GM12878 (cell line): ENCODE measurements around the gene IFT81. TPM values are rescaled to one million over a fixed set of nuclear protein-coding genes. Genes with fewer than 3 reads are reported as not detected.
A peak's percentile ranks its signal among the peaks of the same experiment; 100 is the strongest.

Experiments
- ATAC-seq: fragments of 200-7000 bp; cut with Tn5 transposase; 3 replicates; pipeline ENCODE4 v1.9.1; 2020; ENCODE audit warnings: mild to moderate bottlenecking, moderate library complexity
- BruUV-seq: library from RNA; stranded (reverse); fragments of 400-500 nt; replicated peaks from 2 replicates; lab custom pipeline; 2021; lab: Mats Ljungman, UMichigan
- CTCF ChIA-PET: fragments of 300-600 bp; sonication (Branson Sonifier 250); formaldehyde crosslinking; extraction: SDS; loops from one replicate; lab custom pipeline; 2021; ENCODE audit warnings: inconsistent platforms; lab: Yijun Ruan, JAX
- POLR2A ChIA-PET: fragments of 350-600 bp; formaldehyde crosslinking; extraction: SDS; loops from one replicate; lab custom pipeline; 2021; ENCODE audit warnings: inconsistent platforms; lab: Charles Lee
- RAD21 ChIA-PET: fragments of 300-600 bp; sonication (Branson Sonifier 250); formaldehyde crosslinking; loops from one replicate; lab custom pipeline; 2023; ENCODE audit warnings: antibody characterized with exemption; ENCODE audit not compliant: unreplicated experiment; lab: Charles Lee
- SMC1A ChIA-PET: fragments of 300-600 bp; sonication (Branson Sonifier 250); formaldehyde crosslinking; loops from one replicate; lab custom pipeline; 2023; ENCODE audit not compliant: unreplicated experiment, uncharacterized antibody; lab: Charles Lee
- DNase-seq: peaks from one replicate; pipeline ENCODE4 v3.0.0-alpha.2; 2011; ENCODE audit warnings: low read depth, low spot score
- FAIRE-seq: peaks from 3 replicates; lab custom pipeline; 2011; peaks lifted over from hg19 to GRCh38; lab: Jason Lieb, UNC
- H2AFZ ChIP-seq: 2 replicates; pipeline ENCODE4 v1.6.0; 2011; ENCODE audit warnings: low read depth, low read length, control low read depth; ENCODE audit not compliant: control insufficient read depth
- H3K27ac ChIP-seq: 2 replicates; pipeline ENCODE4 v1.5.1; 2011; ENCODE audit warnings: control low read depth; ENCODE audit not compliant: control insufficient read depth, insufficient read depth
- H3K27me3 ChIP-seq, 2 experiments: replicated peaks in 1 of 2; 2 replicates each; pipeline versions ENCODE4 v1.6.0 to v1.6.1; 2011; ENCODE audit warnings: low read length in 1 of 2; ENCODE audit not compliant: control insufficient read depth in 2 of 2, insufficient read depth in 2 of 2
- H3K36me3 ChIP-seq, 2 experiments: 2 replicates each; pipeline ENCODE4 v1.5.1; 2011; ENCODE audit warnings: low read length in 1 of 2; ENCODE audit not compliant: control insufficient read depth in 2 of 2, insufficient read depth in 2 of 2
- H3K4me1 ChIP-seq: 2 replicates; pipeline ENCODE4 v1.6.1; 2011; ENCODE audit warnings: mild to moderate bottlenecking, low read length, moderate library complexity, mixed read lengths; ENCODE audit not compliant: control insufficient read depth, insufficient read depth
- H3K4me2 ChIP-seq: 2 replicates; pipeline ENCODE4 v1.6.0; 2011; ENCODE audit warnings: control low read depth; ENCODE audit not compliant: control insufficient read depth, insufficient read depth
- H3K4me3 ChIP-seq: fragments of 200-600 bp; sonication (generic); 2 replicates; pipeline ENCODE4 v1.5.1; 2016
- H3K79me2 ChIP-seq: 2 replicates; pipeline ENCODE4 v1.6.0; 2011; ENCODE audit warnings: low read length; ENCODE audit not compliant: control insufficient read depth, insufficient read depth
- H3K9ac ChIP-seq: 2 replicates; pipeline ENCODE4 v1.8.0; 2011; ENCODE audit warnings: low read length, control low read depth, mixed read lengths; ENCODE audit not compliant: control insufficient read depth, insufficient read depth
- H3K9me3 ChIP-seq: replicated peaks from 3 replicates; pipeline ENCODE4 v1.5.1; 2011; ENCODE audit warnings: mild to moderate bottlenecking, low read length; ENCODE audit not compliant: control insufficient read depth, insufficient read depth
- H4K20me1 ChIP-seq: 2 replicates; pipeline ENCODE4 v1.6.0; 2011; ENCODE audit not compliant: control insufficient read depth, insufficient read depth
- CBFB ChIP-seq: IDR thresholded peaks from 2 replicates; pipeline ENCODE4 v1.6.1; 2016; ENCODE audit warnings: antibody characterized with exemption, low read depth
- RBBP5 ChIP-seq: fragments of 200-600 bp; sonication (generic); conservative IDR thresholded peaks from 2 replicates; pipeline ENCODE4 v1.6.1; 2016
- RUNX3 ChIP-seq: IDR thresholded peaks from 2 replicates; pipeline ENCODE4 v1.6.1; 2012; ENCODE audit warnings: low read length, inconsistent platforms
- SMAD5 ChIP-seq: IDR thresholded peaks from 2 replicates; pipeline ENCODE4 v1.6.1; 2016; ENCODE audit warnings: antibody characterized with exemption, low read depth
- ZSCAN29 ChIP-seq: fragments of 450-650 bp; IDR thresholded peaks from 2 replicates; pipeline ENCODE4 v1.6.1; 2017; ENCODE audit warnings: mild to moderate bottlenecking, moderate library complexity
- ZZZ3 ChIP-seq: IDR thresholded peaks from 2 replicates; pipeline ENCODE4 v1.6.1; 2011; ENCODE audit warnings: low read depth; ENCODE audit not compliant: control insufficient read depth, insufficient read length
- WGBS: methylation state at CpG from one replicate; pipeline ENCODE4 v1.1.6; 2016; ENCODE audit warnings: low lambda C conversion rate; ENCODE audit not compliant: insufficient replicate concordance, insufficient coverage; ENCODE audit errors: missing lambda C conversion rate; 5-methylcytosine and 5-hydroxymethylcytosine counted together
- in situ Hi-C: fragments of 300-500 bp; cut with MboI; formaldehyde crosslinking; loops from 9 replicates; pipeline ENCODE4 v1.14.3; 2018; ENCODE audit warnings: mixed read lengths
- intact Hi-C: fragments of 100-400 bp; cut with micrococcal nuclease; formaldehyde crosslinking; loops from one replicate; pipeline ENCODE4 v1.14.2; 2022; ENCODE audit not compliant: unreplicated experiment
- polyA plus RNA-seq, 11 experiments: library from polyadenylated mRNA; depleted of rRNA in 4 of 11; unstranded in 6 of 11; stranded (reverse) in 5 of 11; fragments of >200 nt; fragmentation: Nextera tagmentation in 4 of 11; fragmentation: Illumina TruSeq in 1 of 11; extraction: Ambion mirVana in 4 of 11; extraction: Trizol in 1 of 11; gene quantifications; 1 replicate in 1 of 11; 2 replicates in 10 of 11; pipeline versions ENCODE4 v1.2.1 to v1.2.3, GENCODE V29; 2011 to 2016; ENCODE audit warnings: inconsistent platforms in 2 of 11, missing spikeins in 2 of 11, low read depth in 1 of 11
- total RNA-seq, 4 experiments: library from RNA; depleted of rRNA in 3 of 4; stranded (reverse); fragments of >200 nt in 3 of 4; fragmentation: Illumina TruSeq in 1 of 4; extraction: Trizol in 1 of 4; gene quantifications; 2 replicates each; pipeline versions ENCODE4 v1.2.1 to v1.2.3, GENCODE V29; 2013 to 2021
- TF ChIP-seq, protein P1 (sequence below): fragments of 450-650 bp; IDR thresholded peaks from 2 replicates; pipeline ENCODE4 v1.6.1; 2017; ENCODE audit warnings: mild to moderate bottlenecking, moderate library complexity
- TF ChIP-seq, protein P2 (sequence below): fragments of 450-650 bp; IDR thresholded peaks from 2 replicates; pipeline ENCODE4 v1.6.1; 2016; ENCODE audit warnings: mild to moderate bottlenecking, moderate library complexity, borderline replicate concordance
- TF ChIP-seq, protein P3 (sequence below), 3 experiments: IDR thresholded peaks in 2 of 3; conservative IDR thresholded peaks in 1 of 3; 2 replicates each; pipeline ENCODE4 v1.5.1; 2011; ENCODE audit warnings: low read depth in 3 of 3, low read length in 3 of 3, mild to moderate bottlenecking in 3 of 3, control low read depth in 2 of 3, moderate library complexity in 2 of 3, inconsistent platforms in 1 of 3, mixed read lengths in 1 of 3; ENCODE audit not compliant: control insufficient read depth in 2 of 3, insufficient read depth in 1 of 3; ENCODE audit errors: extremely low read depth in 1 of 3

Gene IFT81
- total and polyA plus RNA-seq, 10 of the 15 experiments (the other 5 are each of a cell fraction or from before 2014, with no cell fraction given), result 4.1 to 9.9 (median 5.6) TPM

DNA sequence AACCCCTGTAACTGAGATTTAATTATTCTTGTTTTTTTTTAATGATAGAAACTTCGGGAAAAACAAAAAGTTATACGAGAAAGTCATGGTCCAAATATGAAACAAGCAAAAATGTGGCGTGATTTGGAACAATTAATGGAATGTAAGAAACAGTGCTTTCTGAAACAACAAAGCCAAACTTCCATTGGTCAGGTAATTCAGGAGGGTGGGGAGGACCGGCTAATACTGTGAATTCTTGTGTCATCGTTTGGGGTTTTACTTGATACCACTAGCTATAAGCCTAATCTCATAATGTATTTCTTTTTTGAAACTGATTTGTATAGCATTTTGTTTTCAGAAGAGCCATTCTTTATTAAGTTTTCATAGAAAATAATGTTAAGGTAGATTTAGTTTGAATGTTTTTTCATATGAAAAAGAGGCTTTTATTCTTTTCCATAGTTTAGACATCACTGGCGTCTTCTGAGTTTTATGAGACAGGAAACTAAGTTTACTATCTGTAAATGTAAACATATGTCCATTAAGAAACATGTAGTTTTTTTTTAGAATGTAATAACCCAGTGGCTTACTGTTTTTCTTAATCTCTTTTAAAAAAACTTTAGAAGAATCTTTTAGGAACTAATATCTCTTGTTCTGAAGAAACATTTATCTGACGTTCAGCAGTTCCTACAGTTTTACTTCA, 94.0 kb downstream of the IFT81 start:
- DNase-seq (no peak), FAIRE-seq (peak; percentile 47), ATAC-seq (no peak)
- no peaks in the 10 kb centered on the region for H3K9me3 ChIP-seq
- H3K4me1 ChIP-seq, result no peaks in the 10 kb centered on the region
- TF ChIP-seq RUNX3 (no peak), ZSCAN29 (no peak), CBFB (no peak), SMAD5 (no peak), ZZZ3 (no peak), RBBP5 (no peak)
- TF ChIP-seq, protein P1, sequence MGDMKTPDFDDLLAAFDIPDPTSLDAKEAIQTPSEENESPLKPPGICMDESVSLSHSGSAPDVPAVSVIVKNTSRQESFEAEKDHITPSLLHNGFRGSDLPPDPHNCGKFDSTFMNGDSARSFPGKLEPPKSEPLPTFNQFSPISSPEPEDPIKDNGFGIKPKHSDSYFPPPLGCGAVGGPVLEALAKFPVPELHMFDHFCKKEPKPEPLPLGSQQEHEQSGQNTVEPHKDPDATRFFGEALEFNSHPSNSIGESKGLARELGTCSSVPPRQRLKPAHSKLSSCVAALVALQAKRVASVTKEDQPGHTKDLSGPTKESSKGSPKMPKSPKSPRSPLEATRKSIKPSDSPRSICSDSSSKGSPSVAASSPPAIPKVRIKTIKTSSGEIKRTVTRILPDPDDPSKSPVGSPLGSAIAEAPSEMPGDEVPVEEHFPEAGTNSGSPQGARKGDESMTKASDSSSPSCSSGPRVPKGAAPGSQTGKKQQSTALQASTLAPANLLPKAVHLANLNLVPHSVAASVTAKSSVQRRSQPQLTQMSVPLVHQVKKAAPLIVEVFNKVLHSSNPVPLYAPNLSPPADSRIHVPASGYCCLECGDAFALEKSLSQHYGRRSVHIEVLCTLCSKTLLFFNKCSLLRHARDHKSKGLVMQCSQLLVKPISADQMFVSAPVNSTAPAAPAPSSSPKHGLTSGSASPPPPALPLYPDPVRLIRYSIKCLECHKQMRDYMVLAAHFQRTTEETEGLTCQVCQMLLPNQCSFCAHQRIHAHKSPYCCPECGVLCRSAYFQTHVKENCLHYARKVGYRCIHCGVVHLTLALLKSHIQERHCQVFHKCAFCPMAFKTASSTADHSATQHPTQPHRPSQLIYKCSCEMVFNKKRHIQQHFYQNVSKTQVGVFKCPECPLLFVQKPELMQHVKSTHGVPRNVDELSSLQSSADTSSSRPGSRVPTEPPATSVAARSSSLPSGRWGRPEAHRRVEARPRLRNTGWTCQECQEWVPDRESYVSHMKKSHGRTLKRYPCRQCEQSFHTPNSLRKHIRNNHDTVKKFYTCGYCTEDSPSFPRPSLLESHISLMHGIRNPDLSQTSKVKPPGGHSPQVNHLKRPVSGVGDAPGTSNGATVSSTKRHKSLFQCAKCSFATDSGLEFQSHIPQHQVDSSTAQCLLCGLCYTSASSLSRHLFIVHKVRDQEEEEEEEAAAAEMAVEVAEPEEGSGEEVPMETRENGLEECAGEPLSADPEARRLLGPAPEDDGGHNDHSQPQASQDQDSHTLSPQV, result no peak
- TF ChIP-seq, protein P2, sequence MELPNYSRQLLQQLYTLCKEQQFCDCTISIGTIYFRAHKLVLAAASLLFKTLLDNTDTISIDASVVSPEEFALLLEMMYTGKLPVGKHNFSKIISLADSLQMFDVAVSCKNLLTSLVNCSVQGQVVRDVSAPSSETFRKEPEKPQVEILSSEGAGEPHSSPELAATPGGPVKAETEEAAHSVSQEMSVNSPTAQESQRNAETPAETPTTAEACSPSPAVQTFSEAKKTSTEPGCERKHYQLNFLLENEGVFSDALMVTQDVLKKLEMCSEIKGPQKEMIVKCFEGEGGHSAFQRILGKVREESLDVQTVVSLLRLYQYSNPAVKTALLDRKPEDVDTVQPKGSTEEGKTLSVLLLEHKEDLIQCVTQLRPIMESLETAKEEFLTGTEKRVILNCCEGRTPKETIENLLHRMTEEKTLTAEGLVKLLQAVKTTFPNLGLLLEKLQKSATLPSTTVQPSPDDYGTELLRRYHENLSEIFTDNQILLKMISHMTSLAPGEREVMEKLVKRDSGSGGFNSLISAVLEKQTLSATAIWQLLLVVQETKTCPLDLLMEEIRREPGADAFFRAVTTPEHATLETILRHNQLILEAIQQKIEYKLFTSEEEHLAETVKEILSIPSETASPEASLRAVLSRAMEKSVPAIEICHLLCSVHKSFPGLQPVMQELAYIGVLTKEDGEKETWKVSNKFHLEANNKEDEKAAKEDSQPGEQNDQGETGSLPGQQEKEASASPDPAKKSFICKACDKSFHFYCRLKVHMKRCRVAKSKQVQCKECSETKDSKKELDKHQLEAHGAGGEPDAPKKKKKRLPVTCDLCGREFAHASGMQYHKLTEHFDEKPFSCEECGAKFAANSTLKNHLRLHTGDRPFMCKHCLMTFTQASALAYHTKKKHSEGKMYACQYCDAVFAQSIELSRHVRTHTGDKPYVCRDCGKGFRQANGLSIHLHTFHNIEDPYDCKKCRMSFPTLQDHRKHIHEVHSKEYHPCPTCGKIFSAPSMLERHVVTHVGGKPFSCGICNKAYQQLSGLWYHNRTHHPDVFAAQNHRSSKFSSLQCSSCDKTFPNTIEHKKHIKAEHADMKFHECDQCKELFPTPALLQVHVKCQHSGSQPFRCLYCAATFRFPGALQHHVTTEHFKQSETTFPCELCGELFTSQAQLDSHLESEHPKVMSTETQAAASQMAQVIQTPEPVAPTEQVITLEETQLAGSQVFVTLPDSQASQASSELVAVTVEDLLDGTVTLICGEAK, result no peak
- TF ChIP-seq, protein P3, sequence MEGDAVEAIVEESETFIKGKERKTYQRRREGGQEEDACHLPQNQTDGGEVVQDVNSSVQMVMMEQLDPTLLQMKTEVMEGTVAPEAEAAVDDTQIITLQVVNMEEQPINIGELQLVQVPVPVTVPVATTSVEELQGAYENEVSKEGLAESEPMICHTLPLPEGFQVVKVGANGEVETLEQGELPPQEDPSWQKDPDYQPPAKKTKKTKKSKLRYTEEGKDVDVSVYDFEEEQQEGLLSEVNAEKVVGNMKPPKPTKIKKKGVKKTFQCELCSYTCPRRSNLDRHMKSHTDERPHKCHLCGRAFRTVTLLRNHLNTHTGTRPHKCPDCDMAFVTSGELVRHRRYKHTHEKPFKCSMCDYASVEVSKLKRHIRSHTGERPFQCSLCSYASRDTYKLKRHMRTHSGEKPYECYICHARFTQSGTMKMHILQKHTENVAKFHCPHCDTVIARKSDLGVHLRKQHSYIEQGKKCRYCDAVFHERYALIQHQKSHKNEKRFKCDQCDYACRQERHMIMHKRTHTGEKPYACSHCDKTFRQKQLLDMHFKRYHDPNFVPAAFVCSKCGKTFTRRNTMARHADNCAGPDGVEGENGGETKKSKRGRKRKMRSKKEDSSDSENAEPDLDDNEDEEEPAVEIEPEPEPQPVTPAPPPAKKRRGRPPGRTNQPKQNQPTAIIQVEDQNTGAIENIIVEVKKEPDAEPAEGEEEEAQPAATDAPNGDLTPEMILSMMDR (IDR thresholded peaks at IDR 0.05 in 2 of 3, conservative IDR thresholded peaks at IDR 0.05 in 1 of 3; ENCODE audit: control insufficient read depth in 2 of 3, extremely low read depth in 1 of 3, insufficient read depth in 1 of 3, low read depth in 3 of 3, low read length in 3 of 3), result no peak
- H3K4me2 ChIP-seq, result no peak overlapping the region
- no peaks in the 10 kb centered on the region for H3K36me3 ChIP-seq
- intact Hi-C loops (no loop called here), in situ Hi-C loops (no loop called here)
- no TSS peak for BruUV-seq
- H3K27me3 ChIP-seq, result no peaks in the 10 kb centered on the region
- H4K20me1 ChIP-seq, result no peaks in the 10 kb centered on the region
- no peak overlapping the region for H3K9ac ChIP-seq
- POLR2A ChIA-PET, result no interaction called here
- CTCF ChIA-PET, result no interaction called here
- no peaks in the 10 kb centered on the region for H3K79me2 ChIP-seq
- SMC1A ChIA-PET, result no interaction called here
- RAD21 ChIA-PET, result no interaction called here
- H3K27ac ChIP-seq, result no peak overlapping the region
- no peak overlapping the region for H2AFZ ChIP-seq
- no peak overlapping the region for H3K4me3 ChIP-seq
- WGBS, result 91% methylated on average over 7 of the region's 7 CpGs
